Natural killer cell (primary cell): ENCODE data around the gene BNIP5. TPM values are rescaled to one million over a fixed set of nuclear protein-coding genes. Genes with fewer than 3 reads are reported as not detected.

Source experiments
- ATAC-seq, 3 donors: fragments of 150-1000 bp in 2 of 3; fragments of 200-7000 bp in 1 of 3; cut with Tn5 transposase; 1 replicate in 1 of 3; 2 replicates in 2 of 3; pipeline ENCODE4 v1.10.0; 2021; ENCODE audit warnings: mild to moderate bottlenecking in 2 of 3, moderate library complexity in 2 of 3
- DNase-seq, 2 donors: peaks; one replicate each; pipeline versions ENCODE4 v3.0.0 to v3.0.0-alpha.2; 2013 to 2021; ENCODE audit warnings: mixed read lengths in 1 of 2
- H3K27ac ChIP-seq: one replicate; pipeline ENCODE4 v1.5.1; 2013; ENCODE audit warnings: mild to moderate bottlenecking, low read length
- H3K27me3 ChIP-seq: one replicate; pipeline ENCODE4 v1.6.1; 2013; ENCODE audit warnings: low read length; ENCODE audit not compliant: control insufficient read depth, insufficient read depth
- H3K36me3 ChIP-seq: one replicate; pipeline ENCODE4 v1.6.1; 2013; ENCODE audit warnings: low read length; ENCODE audit not compliant: control insufficient read depth, insufficient read depth
- H3K4me1 ChIP-seq: one replicate; pipeline ENCODE4 v1.6.1; 2013; ENCODE audit warnings: low read length; ENCODE audit not compliant: control insufficient read depth, insufficient read depth
- H3K4me3 ChIP-seq: one replicate; pipeline ENCODE4 v1.5.1; 2013; ENCODE audit warnings: low read length
- H3K9me3 ChIP-seq: one replicate; pipeline ENCODE4 v1.6.1; 2013; ENCODE audit warnings: low read length; ENCODE audit not compliant: control insufficient read depth, insufficient read depth
- H3K27ac Mint-ChIP-seq, 2 donors: one replicate each; pipeline ENCODE4 v1.8.0; 2022; ENCODE audit warnings: mild to moderate bottlenecking in 2 of 2, mixed read lengths in 2 of 2, moderate library complexity in 1 of 2
- H3K27me3 Mint-ChIP-seq, 2 donors: one replicate each; pipeline ENCODE4 v1.8.0; 2022; ENCODE audit warnings: low read depth in 2 of 2, mixed read lengths in 2 of 2
- H3K36me3 Mint-ChIP-seq: one replicate; pipeline ENCODE4 v1.8.0; 2022; ENCODE audit warnings: mixed read lengths
- H3K4me1 Mint-ChIP-seq, 2 donors: one replicate each; pipeline ENCODE4 v1.8.0; 2022; ENCODE audit warnings: mixed read lengths in 2 of 2
- H3K4me3 Mint-ChIP-seq: one replicate; pipeline ENCODE4 v1.8.0; 2022; ENCODE audit warnings: mild to moderate bottlenecking, moderate library complexity, mixed read lengths
- H3K9me3 Mint-ChIP-seq, 2 donors: one replicate each; pipeline ENCODE4 v1.8.0; 2022; ENCODE audit warnings: mixed read lengths in 2 of 2
- CTCF ChIP-seq: fragments of 200-600 bp; IDR thresholded peaks from one replicate; pipeline ENCODE4 v1.8.0; 2022; ENCODE audit warnings: antibody characterized with exemption
- WGBS: methylation state at CpG from one replicate; pipeline ENCODE4 v1.1.7; 2013; ENCODE audit warnings: missing lambda C conversion rate; ENCODE audit not compliant: insufficient coverage; 5-methylcytosine and 5-hydroxymethylcytosine counted together
- intact Hi-C: fragments of 100-400 bp; cut with micrococcal nuclease; formaldehyde crosslinking; loops from one replicate; pipeline ENCODE4 v1.14.2; 2022
- total RNA-seq, 4 donors: library from RNA; stranded (reverse); fragments of 120-200 nt in 1 of 4; gene quantifications; one replicate each; pipeline versions ENCODE4 v1.2.3 to v1.2.4, GENCODE V29; 2013 to 2022

The BNIP5 gene
- total RNA-seq, 3 donors from 2014 or later (not counting 1 experiment from before 2014, with no cell fraction given) = not detected

GRCh38 chr6:36374194-36374593 lies 37.5 kb upstream of the BNIP5 start:
- Histone ChIP-seq H3K27ac (no peak overlapping the region), H3K4me1 (peaks cover 6% of the 10 kb centered on the region), H3K27me3 (no peaks in the 10 kb centered on the region), H3K4me3 (no peak overlapping the region), H3K36me3 (no peaks in the 10 kb centered on the region), H3K9me3 (no peaks in the 10 kb centered on the region)
- ATAC-seq = no peak
- no peak for DNase-seq
- intact Hi-C loops = no loop called here
- TF ChIP-seq CTCF = no peak
- peaks cover 0 to 4% of the 10 kb centered on the region in 2 donors for H3K27me3 Mint-ChIP-seq
- 88% methylated on average over 4 of the region's 4 CpGs for WGBS
- H3K4me3 Mint-ChIP-seq = no peak overlapping the region
- H3K27ac Mint-ChIP-seq = no peak overlapping the region
- H3K36me3 Mint-ChIP-seq = no peaks in the 10 kb centered on the region
- peaks cover 0 to 4% of the 10 kb centered on the region in 2 donors for H3K4me1 Mint-ChIP-seq
- H3K9me3 Mint-ChIP-seq = no peaks in the 10 kb centered on the region

GRCh38 chr6:36373368-36374019 lies 36.8 kb upstream of the BNIP5 start:
- ATAC-seq (no peak), DNase-seq (no peak)
- Histone ChIP-seq H3K9me3 (no peaks in the 10 kb centered on the region), H3K27ac (no peak overlapping the region), H3K27me3 (no peaks in the 10 kb centered on the region), H3K4me1 (peaks cover 7% of the 10 kb centered on the region), H3K4me3 (no peak overlapping the region), H3K36me3 (no peaks in the 10 kb centered on the region)
- H3K4me1 Mint-ChIP-seq = peaks cover 0 to 4% of the 10 kb centered on the region in 2 donors
- no peaks in the 10 kb centered on the region for H3K9me3 Mint-ChIP-seq
- no peak overlapping the region for H3K4me3 Mint-ChIP-seq
- TF ChIP-seq CTCF = no peak
- H3K27ac Mint-ChIP-seq = no peak overlapping the region
- WGBS = 82% methylated on average over 15 of the region's 15 CpGs
- peaks cover 0 to 4% of the 10 kb centered on the region in 2 donors for H3K27me3 Mint-ChIP-seq
- no peaks in the 10 kb centered on the region for H3K36me3 Mint-ChIP-seq
- intact Hi-C loops = no loop called here

- no peak for DNase-seq
- intact Hi-C loops = no loop called here
- Mint-ChIP-seq H3K4me3 (no peak overlapping the region), H3K4me1 (peaks cover 0 to 4% of the 10 kb centered on the region in 2 donors), H3K27ac (no peak overlapping the region), H3K9me3 (no peaks in the 10 kb centered on the region), H3K27me3 (peaks cover 0 to 4% of the 10 kb centered on the region in 2 donors), H3K36me3 (no peaks in the 10 kb centered on the region)
- H3K4me1 ChIP-seq = peaks cover 7% of the 10 kb centered on the region
- H3K36me3 ChIP-seq = no peaks in the 10 kb centered on the region
- ATAC-seq = no peak
- TF ChIP-seq CTCF = no peak
- no peaks in the 10 kb centered on the region for H3K9me3 ChIP-seq
- H3K27ac ChIP-seq = no peak overlapping the region
- no peak overlapping the region for H3K4me3 ChIP-seq
- WGBS = 89% methylated on average over 6 of the region's 6 CpGs
- H3K27me3 ChIP-seq = no peaks in the 10 kb centered on the region
These were observed 35.4 kb upstream of the BNIP5 start for GRCh38 chr6:36372088-36372487.

- peaks cover 0 to 4% of the 10 kb centered on the region in 2 donors for H3K4me1 Mint-ChIP-seq
These were observed 34.5 kb upstream of the BNIP5 start for GRCh38 chr6:36371211-36371610.

More at GRCh38 chr6:36371211-36371610, 34.5 kb upstream of the BNIP5 start:
- Histone ChIP-seq H3K27ac (no peak overlapping the region), H3K4me3 (no peak overlapping the region), H3K27me3 (no peaks in the 10 kb centered on the region), H3K9me3 (no peaks in the 10 kb centered on the region), H3K4me1 (peaks cover 7% of the 10 kb centered on the region), H3K36me3 (no peaks in the 10 kb centered on the region)
- H3K4me3 Mint-ChIP-seq = no peak overlapping the region
- peaks cover 0 to 4% of the 10 kb centered on the region in 2 donors for H3K27me3 Mint-ChIP-seq
- TF ChIP-seq CTCF = no peak
- H3K36me3 Mint-ChIP-seq = no peaks in the 10 kb centered on the region
- WGBS = 94% methylated on average over 9 of the region's 9 CpGs
- intact Hi-C loops = no loop called here
- DNase-seq (no peak), ATAC-seq (no peak)
- no peak overlapping the region for H3K27ac Mint-ChIP-seq
- no peaks in the 10 kb centered on the region for H3K9me3 Mint-ChIP-seq
